Upper lobe of left lung (tissue), 6 donors: ENCODE results near the gene CHST1. TPM values are rescaled to one million over a fixed set of nuclear protein-coding genes. Genes with fewer than 3 reads are reported as not detected.

Experiments
- ATAC-seq, 2 donors: fragments of 200-7000 bp; cut with Tn5 transposase; one replicate each; pipeline ENCODE4 v1.9.1; 2022; ENCODE audit warnings: mild to moderate bottlenecking in 2 of 2, moderate library complexity in 2 of 2; ENCODE audit not compliant: low FRiP score in 2 of 2
- DNase-seq, 2 donors: peaks; one replicate each; pipeline ENCODE4 v3.0.0-alpha.2; 2019 to 2020
- H3K27ac ChIP-seq, 4 donors: fragments of 200-600 bp; sonication (generic); one replicate each; pipeline ENCODE4 v1.5.1; 2016 to 2019
- H3K27me3 ChIP-seq, 4 donors: fragments of 200-600 bp; sonication (generic); one replicate each; pipeline ENCODE4 v1.5.1; 2017 to 2019
- H3K36me3 ChIP-seq, 4 donors: fragments of 200-600 bp; sonication (generic); one replicate each; pipeline ENCODE4 v1.5.1; 2016 to 2019
- H3K4me1 ChIP-seq, 4 donors: fragments of 200-600 bp; sonication (generic); one replicate each; pipeline ENCODE4 v1.5.1; 2018 to 2019
- H3K4me3 ChIP-seq, 4 donors: fragments of 200-600 bp; sonication (generic); one replicate each; pipeline ENCODE4 v1.5.1; 2017 to 2019; ENCODE audit warnings: mild to moderate bottlenecking in 2 of 4, moderate library complexity in 1 of 4
- H3K9me3 ChIP-seq, 4 donors: fragments of 200-600 bp; sonication (generic); one replicate each; pipeline ENCODE4 v1.5.1; 2018 to 2019
- CTCF ChIP-seq, 6 experiments: fragments of 450-650 bp in 4 of 6; fragments of 200-600 bp in 2 of 6; sonication (generic) in 2 of 6; IDR thresholded peaks; one replicate each; pipeline ENCODE4 v1.5.1; 2016 to 2019; ENCODE audit warnings: antibody characterized with exemption in 6 of 6
- EP300 ChIP-seq, 4 donors: sonication (generic); formaldehyde crosslinking; IDR thresholded peaks; one replicate each; pipeline ENCODE4 v1.5.1; 2017; ENCODE audit warnings: antibody characterized with exemption in 4 of 4, control low read depth in 2 of 4
- POLR2A ChIP-seq, 4 donors: fragments of 450-650 bp; IDR thresholded peaks; one replicate each; pipeline ENCODE4 v1.5.1; 2016 to 2017; ENCODE audit warnings: antibody characterized with exemption in 4 of 4, mild to moderate bottlenecking in 2 of 4
- POLR2AphosphoS5 ChIP-seq, 2 donors: sonication (generic); formaldehyde crosslinking; IDR thresholded peaks; one replicate each; pipeline ENCODE4 v1.5.1; 2017; ENCODE audit warnings: antibody characterized with exemption in 2 of 2
- WGBS, 2 donors: methylation state at CpG; one replicate each; pipeline ENCODE4 v1.1.5; 2017 to 2018; 5-methylcytosine and 5-hydroxymethylcytosine counted together
- small RNA-seq, 4 donors: library from RNA; depleted of rRNA; stranded (forward); fragments of <200 nt; gene quantifications; one replicate each; pipeline ENCODE3, GENCODE V24; 2016
- total RNA-seq, 6 donors: library from RNA; depleted of rRNA in 4 of 6; stranded (reverse); fragments of >200 nt in 4 of 6; gene quantifications; one replicate each; pipeline versions ENCODE4 v1.1.0 to v1.2.1, GENCODE V29; 2016 to 2021
- donor health status: DM: no; HTN: no; CAD: no; lungs with moderate emphysema.
- donor health status: DM: no; HTN: yes; CAD: no; lungs with severe emphysema.

The CHST1 gene
- total RNA-seq, 6 donors from 2014 or later: 1.6 to 7.4 (median 2.6) TPM

- no peak overlapping the region for H3K4me3 ChIP-seq
- H3K36me3 ChIP-seq: no peaks in the 10 kb centered on the region
- TF ChIP-seq EP300 (IDR thresholded peaks at IDR 0.05) (no peak), POLR2A (IDR thresholded peaks at IDR 0.05) (no peak), CTCF (IDR thresholded peaks at IDR 0.05) (no peak), POLR2AphosphoS5 (IDR thresholded peaks at IDR 0.05) (no peak)
- WGBS, 2 donors: 44 to 47% methylated on average over 5 to 10 of the region's 10 CpGs
- H3K27me3 ChIP-seq: no peaks in the 10 kb centered on the region
- H3K27ac ChIP-seq: no peak overlapping the region
- peaks cover 0 to 7% (median 0%) of the 10 kb centered on the region in 4 donors for H3K4me1 ChIP-seq
- no peaks in the 10 kb centered on the region for H3K9me3 ChIP-seq
- no peak for DNase-seq
- ATAC-seq: no peak
Observed at GRCh38 chr11:45606514-45607281, 58.7 kb downstream of the CHST1 start.

GRCh38 chr11:45605051-45605450 lies 60.4 kb downstream of the CHST1 start:
- H3K27ac ChIP-seq: no peak overlapping the region
- H3K36me3 ChIP-seq: no peaks in the 10 kb centered on the region
- DNase-seq (no peak), ATAC-seq (no peak)
- 30 to 41% methylated on average over 1 of the region's 1 CpG for WGBS, 2 donors
- no peaks in the 10 kb centered on the region for H3K4me1 ChIP-seq
- TF ChIP-seq POLR2A (IDR thresholded peaks at IDR 0.05) (no peak), CTCF (IDR thresholded peaks at IDR 0.05) (no peak), EP300 (IDR thresholded peaks at IDR 0.05) (no peak), POLR2AphosphoS5 (IDR thresholded peaks at IDR 0.05) (no peak)
- no peak overlapping the region for H3K4me3 ChIP-seq
- H3K27me3 ChIP-seq: no peaks in the 10 kb centered on the region
- no peaks in the 10 kb centered on the region for H3K9me3 ChIP-seq

- ATAC-seq (no peak), DNase-seq (no peak)
- TF ChIP-seq CTCF (IDR thresholded peaks at IDR 0.05): no peak
- no peak for TF ChIP-seq EP300 (IDR thresholded peaks at IDR 0.05)
- no peak for TF ChIP-seq POLR2A (IDR thresholded peaks at IDR 0.05)
- TF ChIP-seq POLR2AphosphoS5 (IDR thresholded peaks at IDR 0.05): no peak
- H3K4me3 ChIP-seq: no peak overlapping the region
- no peaks in the 10 kb centered on the region for H3K36me3 ChIP-seq
- H3K9me3 ChIP-seq: no peaks in the 10 kb centered on the region
- no peaks in the 10 kb centered on the region for H3K27me3 ChIP-seq
- no peak overlapping the region for H3K27ac ChIP-seq
- no peaks in the 10 kb centered on the region for H3K4me1 ChIP-seq
- whole genome bisulfite sequencing, 2 donors: 10 to 22% methylated on average over 11 of the region's 11 CpGs
Observed at GRCh38 chr11:45603946-45604682, 61.3 kb downstream of the CHST1 start.

- ATAC-seq: no peak
- TF ChIP-seq POLR2AphosphoS5 (IDR thresholded peaks at IDR 0.05): no peak
- no peak for TF ChIP-seq POLR2A (IDR thresholded peaks at IDR 0.05)
- no peak for TF ChIP-seq CTCF (IDR thresholded peaks at IDR 0.05)
- Histone ChIP-seq H3K36me3 (no peaks in the 10 kb centered on the region), H3K27ac (no peak overlapping the region), H3K4me3 (no peak overlapping the region), H3K27me3 (no peaks in the 10 kb centered on the region), H3K9me3 (no peaks in the 10 kb centered on the region), H3K4me1 (no peaks in the 10 kb centered on the region)
- DNase-seq: no peak
- 74 to 82% methylated on average over 9 to 11 of the region's 11 CpGs for WGBS, 2 donors
Observed at GRCh38 chr11:45599161-45599943, 66.1 kb downstream of the CHST1 start.

Small RNA genes within 50 kb of the gene (small RNA-seq; reads per million reads assigned to genes)
- 0 reads per million in 4 donors for gene MIR7154

Other genes starting within 250 kb of the CHST1 start
- 10 to 100 TPM; 18.3 to 50.9 (median 24.0) TPM for gene SLC35C1, start 139.5 kb upstream of the CHST1 start, total RNA-seq
- gene CRY2, start 181.9 kb upstream of the CHST1 start, total RNA-seq: 100 to 1,000 TPM in 1 of 6 donors, 10 to 100 TPM in 5; 51.1 to 103 (median 63.2) TPM
- 10 to 100 TPM in 1 of 6 donors, 1 to 10 TPM in 5; 2.1 to 16.0 (median 8.7) TPM for gene MAPK8IP1, start 220.0 kb upstream of the CHST1 start, total RNA-seq
- 1 to 10 TPM in 3 of 6 donors, under 1 TPM in 1, not detected in 2; 0.60 to 3.2 (median 1.7) TPM for gene FREY1, start 241.6 kb upstream of the CHST1 start, total RNA-seq